Measurements from ENCODE around the gene RNU4-1. TPM values are rescaled to one million over a fixed set of nuclear protein-coding genes. Genes with fewer than 3 reads are reported as not detected.

The RNU4-1 gene
- total RNA-seq, 4 donors from 2014 or later: not detected

DNA sequence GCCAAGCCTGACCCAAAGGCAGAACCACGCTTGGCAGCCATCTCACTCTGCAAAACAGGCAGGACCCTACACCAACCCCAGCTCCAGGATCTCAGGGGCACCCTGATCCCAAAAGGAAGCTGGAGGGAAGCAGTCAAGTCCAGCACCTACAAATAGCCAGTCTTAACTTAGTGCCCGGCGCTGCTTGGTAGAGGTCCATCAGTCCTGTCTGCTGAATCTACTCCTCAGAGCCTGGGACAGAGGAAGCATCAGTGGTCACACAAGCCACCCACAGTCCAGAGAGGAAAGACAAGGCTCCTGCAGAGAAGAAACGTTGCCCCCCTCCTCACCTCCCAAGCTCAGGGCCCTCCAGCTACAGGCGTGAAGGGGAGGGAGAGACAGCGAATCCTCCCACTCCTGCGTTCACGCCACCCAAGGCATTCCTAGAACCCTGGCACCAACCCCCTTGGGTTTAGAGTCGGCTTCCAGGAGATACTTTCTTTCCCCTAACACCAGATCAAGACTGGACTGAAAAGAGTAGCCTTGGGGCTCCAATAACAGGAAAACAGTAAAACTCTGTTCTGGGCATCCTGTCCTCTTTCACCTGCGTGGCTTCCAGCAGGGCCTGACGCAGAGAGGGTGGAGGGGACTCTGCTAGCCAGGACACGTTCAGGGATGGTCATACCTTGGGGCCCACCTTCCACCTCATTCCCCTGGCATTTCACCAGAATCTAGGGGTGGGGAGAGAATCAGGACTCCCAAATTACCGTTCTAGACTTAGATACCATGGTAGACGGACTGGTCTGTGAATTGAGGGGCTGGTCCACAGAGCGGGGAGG lies 28.7 kb downstream of the RNU4-1 start:
- H3K4me3 ChIP-seq: peak overlapping the region; percentile 74
- H3K4me1 ChIP-seq: peaks cover 64% of the 10 kb centered on the region
- DNase-seq (ENCODE audit: low spot score in 2 of 2): no peak
- no peaks in the 10 kb centered on the region for H3K9me3 ChIP-seq
- H3K36me3 ChIP-seq: no peaks in the 10 kb centered on the region
- no peaks in the 10 kb centered on the region for H3K27me3 ChIP-seq
- WGBS: 24% methylated on average over 11 of the region's 15 CpGs
- no peak for TF ChIP-seq EP300 (IDR thresholded peaks at IDR 0.05)
- TF ChIP-seq CTCF (IDR thresholded peaks at IDR 0.05): no peak
- TF ChIP-seq POLR2A (IDR thresholded peaks at IDR 0.05): no peak
- TF ChIP-seq POLR2AphosphoS5 (IDR thresholded peaks at IDR 0.05): no peak
- H3K27ac ChIP-seq: peak overlapping the region; percentile 85

DNA sequence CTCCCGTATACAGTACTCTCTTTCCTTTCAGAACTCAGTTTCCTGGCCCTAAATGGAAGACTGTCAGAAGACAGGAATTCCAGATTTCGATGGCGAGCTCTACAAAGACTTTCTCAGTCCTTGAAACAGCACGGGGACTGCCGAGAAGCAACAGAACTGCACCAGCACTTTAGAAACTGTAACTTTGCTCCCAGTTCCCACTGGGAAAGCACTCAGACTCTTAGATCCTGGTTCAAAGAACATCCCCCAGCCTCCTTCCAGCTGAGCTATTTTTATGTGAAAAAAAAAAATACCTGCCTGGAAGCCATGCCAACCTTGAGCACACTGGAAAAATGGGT lies 29.3 kb downstream of the RNU4-1 start:
- TF ChIP-seq POLR2A (IDR thresholded peaks at IDR 0.05): no peak
- no peak for TF ChIP-seq POLR2AphosphoS5 (IDR thresholded peaks at IDR 0.05)
- TF ChIP-seq CTCF (IDR thresholded peaks at IDR 0.05): no peak
- TF ChIP-seq EP300 (IDR thresholded peaks at IDR 0.05): no peak
- DNase-seq (ENCODE audit: low spot score in 2 of 2): no peak
- WGBS: 11% methylated on average over 5 of the region's 5 CpGs
- H3K4me1 ChIP-seq: peaks cover 70% of the 10 kb centered on the region
- H3K27me3 ChIP-seq: no peaks in the 10 kb centered on the region
- no peaks in the 10 kb centered on the region for H3K36me3 ChIP-seq
- H3K27ac ChIP-seq: peak overlapping the region; percentile 85
- no peaks in the 10 kb centered on the region for H3K9me3 ChIP-seq
- peak overlapping the region; percentile 74 for H3K4me3 ChIP-seq

- Histone ChIP-seq H3K4me1 (peaks cover 76% of the 10 kb centered on the region), H3K27me3 (no peaks in the 10 kb centered on the region), H3K36me3 (no peaks in the 10 kb centered on the region), H3K4me3 (peak overlapping the region; percentile 74), H3K9me3 (no peaks in the 10 kb centered on the region), H3K27ac (peak overlapping the region; percentile 85)
- no peak for DNase-seq (ENCODE audit: low spot score in 2 of 2)
- WGBS: 39% methylated on average over 14 of the region's 15 CpGs
- no peak for TF ChIP-seq CTCF (IDR thresholded peaks at IDR 0.05)
- no peak for TF ChIP-seq POLR2AphosphoS5 (IDR thresholded peaks at IDR 0.05)
- no peak for TF ChIP-seq EP300 (IDR thresholded peaks at IDR 0.05)
- TF ChIP-seq POLR2A (IDR thresholded peaks at IDR 0.05): no peak
Observed at GRCh38 chr12:120262852-120263747, 29.9 kb downstream of the RNU4-1 start.

DNA sequence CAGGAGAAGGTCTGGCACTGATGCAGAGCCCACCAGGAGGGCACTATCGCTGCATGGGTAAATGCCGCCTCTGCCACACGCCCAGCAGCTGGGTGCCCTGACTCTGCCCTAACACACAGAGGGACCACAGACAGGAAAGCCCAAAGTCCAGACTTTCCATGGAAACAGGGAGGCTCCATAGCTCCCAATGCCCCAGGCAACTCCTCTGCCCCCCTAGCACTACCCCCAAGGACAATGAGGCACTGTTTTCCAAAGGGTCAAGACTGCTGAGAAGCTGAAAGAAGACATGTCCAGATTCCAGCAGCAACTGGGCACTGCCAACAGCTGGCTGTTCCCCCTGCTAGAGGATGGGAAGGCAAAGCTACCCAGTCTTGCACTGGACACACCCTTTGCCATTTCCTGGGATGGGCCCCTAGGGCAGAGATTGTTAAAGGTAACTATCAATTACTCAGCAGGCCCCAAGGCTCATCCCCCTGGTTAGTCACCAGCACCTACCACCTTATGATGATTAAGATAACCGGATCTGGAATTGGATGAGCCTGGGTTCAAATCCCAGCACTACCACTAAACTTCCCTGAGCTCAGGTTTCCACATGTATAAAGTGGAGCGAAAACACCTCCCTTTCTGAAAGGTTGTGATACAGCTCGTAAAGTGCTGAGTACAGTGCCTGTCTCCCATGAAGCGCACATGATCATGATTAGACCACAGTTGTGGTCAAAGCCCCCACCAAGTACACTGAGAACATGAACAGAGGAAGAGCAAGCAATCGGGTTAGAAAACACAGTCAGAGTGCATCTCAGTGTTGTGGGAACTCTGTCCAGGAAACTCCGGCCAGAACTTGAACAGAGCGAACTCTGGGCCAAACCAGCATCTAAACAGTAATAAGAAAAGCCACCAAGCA lies 30.8 kb downstream of the RNU4-1 start:
- no peaks in the 10 kb centered on the region for H3K36me3 ChIP-seq
- H3K9me3 ChIP-seq: no peaks in the 10 kb centered on the region
- H3K27me3 ChIP-seq: no peaks in the 10 kb centered on the region
- TF ChIP-seq CTCF (IDR thresholded peaks at IDR 0.05): no peak
- TF ChIP-seq POLR2AphosphoS5 (IDR thresholded peaks at IDR 0.05): no peak
- no peak for TF ChIP-seq POLR2A (IDR thresholded peaks at IDR 0.05)
- no peak for TF ChIP-seq EP300 (IDR thresholded peaks at IDR 0.05)
- 31% methylated on average over 7 of the region's 10 CpGs for WGBS
- no peak for DNase-seq (ENCODE audit: low spot score in 2 of 2)
- peak overlapping the region; percentile 74 for H3K4me3 ChIP-seq
- H3K4me1 ChIP-seq: peaks cover 85% of the 10 kb centered on the region
- H3K27ac ChIP-seq: peak overlapping the region; percentile 85
